Measurements from ENCODE around the gene KIRREL1.
A peak's percentile ranks its signal among the peaks of the same experiment; 100 is the strongest.

The KIRREL1 gene

GRCh38 chr1:158118713-158119402 is 125.4 kb downstream of the KIRREL1 start:
- no peak for DNase-seq (ENCODE audit: low spot score)
- TF ChIP-seq CTCF (IDR thresholded peaks at IDR 0.05; ENCODE audit: extremely low read depth, insufficient read depth, missing control alignments): no peak
- in situ Hi-C loops (cut with MboI; ENCODE audit: low pct_unique_long_range_greater_than_20kb, low sequenced_read_pairs, unreplicated experiment): no loop called here

- in situ Hi-C loops (cut with MboI; ENCODE audit: low pct_unique_long_range_greater_than_20kb, low sequenced_read_pairs, unreplicated experiment): loop anchor here (10.0 kb wide), 1 partner anchor 155 kb away; no protein-coding TSS in a partner anchor
- DNase-seq (ENCODE audit: low spot score): no peak
- TF ChIP-seq CTCF (IDR thresholded peaks at IDR 0.05; ENCODE audit: extremely low read depth, insufficient read depth, missing control alignments): no peak
Measured at GRCh38 chr1:158119976-158120653, 126.7 kb downstream of the KIRREL1 start.

- DNase-seq (ENCODE audit: low spot score): peak; percentile 45
Measured at GRCh38 chr1:158121604-158122254, 128.3 kb downstream of the KIRREL1 start.

GRCh38 chr1:158122833-158123388 is 129.5 kb downstream of the KIRREL1 start:
- no peak for DNase-seq (ENCODE audit: low spot score)
- in situ Hi-C loops (cut with MboI; ENCODE audit: low pct_unique_long_range_greater_than_20kb, low sequenced_read_pairs, unreplicated experiment): loop anchor here (10.0 kb wide), 1 partner anchor 158 kb away; no protein-coding TSS in a partner anchor
- no peak for TF ChIP-seq CTCF (IDR thresholded peaks at IDR 0.05; ENCODE audit: extremely low read depth, insufficient read depth, missing control alignments)

More at GRCh38 chr1:158121604-158122254, 128.3 kb downstream of the KIRREL1 start:
- in situ Hi-C loops (cut with MboI; ENCODE audit: low pct_unique_long_range_greater_than_20kb, low sequenced_read_pairs, unreplicated experiment): loop anchor here (10.0 kb wide), 1 partner anchor 157 kb away; no protein-coding TSS in a partner anchor
- TF ChIP-seq CTCF (IDR thresholded peaks at IDR 0.05; ENCODE audit: extremely low read depth, insufficient read depth, missing control alignments): peak; percentile 74

- DNase-seq (ENCODE audit: low spot score): no peak
- no peak for TF ChIP-seq CTCF (IDR thresholded peaks at IDR 0.05; ENCODE audit: extremely low read depth, insufficient read depth, missing control alignments)
- in situ Hi-C loops (cut with MboI; ENCODE audit: low pct_unique_long_range_greater_than_20kb, low sequenced_read_pairs, unreplicated experiment): loop anchor here (10.0 kb wide), 1 partner anchor 159 kb away; no protein-coding TSS in a partner anchor
Measured at GRCh38 chr1:158124034-158124433, 130.6 kb downstream of the KIRREL1 start.

GRCh38 chr1:158124999-158125398 is 131.6 kb downstream of the KIRREL1 start:
- in situ Hi-C loops (cut with MboI; ENCODE audit: low pct_unique_long_range_greater_than_20kb, low sequenced_read_pairs, unreplicated experiment): loop anchor here (10.0 kb wide), 1 partner anchor 160 kb away; no protein-coding TSS in a partner anchor
- TF ChIP-seq CTCF (IDR thresholded peaks at IDR 0.05; ENCODE audit: extremely low read depth, insufficient read depth, missing control alignments): peak; percentile 92
- peak; percentile 82 for DNase-seq (ENCODE audit: low spot score)

All from GM13977 (cell line).